IPS-15b (cell line): ENCODE results near the gene SLC6A9.

Experiments
- H3K27me3 ChIP-seq: one replicate; pipeline ENCODE4 v1.6.1; 2013; ENCODE audit warnings: low read length; ENCODE audit not compliant: control insufficient read depth, insufficient read depth
- H3K36me3 ChIP-seq: one replicate; pipeline ENCODE4 v1.6.1; 2013; ENCODE audit warnings: low read length; ENCODE audit not compliant: control insufficient read depth, insufficient read depth
- H3K4me1 ChIP-seq: one replicate; pipeline ENCODE4 v1.6.1; 2013; ENCODE audit warnings: mild to moderate bottlenecking, low read length; ENCODE audit not compliant: control insufficient read depth, insufficient read depth
- H3K4me3 ChIP-seq: one replicate; pipeline ENCODE4 v1.5.1; 2013; ENCODE audit warnings: low read depth, low read length
- H3K9ac ChIP-seq: one replicate; pipeline ENCODE4 v1.6.1; 2013; ENCODE audit warnings: low read depth, mild to moderate bottlenecking, low read length
- H3K9me3 ChIP-seq: one replicate; pipeline ENCODE4 v1.6.1; 2013; ENCODE audit warnings: mild to moderate bottlenecking, low read length; ENCODE audit not compliant: control insufficient read depth, insufficient read depth

SLC6A9 gene

GRCh38 chr1:44047131-44047530 lies 15.9 kb upstream of the SLC6A9 start:
- Histone ChIP-seq H3K27me3 (no peaks in the 10 kb centered on the region), H3K4me1 (no peaks in the 10 kb centered on the region), H3K4me3 (no peak overlapping the region), H3K9ac (no peak overlapping the region), H3K36me3 (no peaks in the 10 kb centered on the region), H3K9me3 (no peaks in the 10 kb centered on the region)

DNA sequence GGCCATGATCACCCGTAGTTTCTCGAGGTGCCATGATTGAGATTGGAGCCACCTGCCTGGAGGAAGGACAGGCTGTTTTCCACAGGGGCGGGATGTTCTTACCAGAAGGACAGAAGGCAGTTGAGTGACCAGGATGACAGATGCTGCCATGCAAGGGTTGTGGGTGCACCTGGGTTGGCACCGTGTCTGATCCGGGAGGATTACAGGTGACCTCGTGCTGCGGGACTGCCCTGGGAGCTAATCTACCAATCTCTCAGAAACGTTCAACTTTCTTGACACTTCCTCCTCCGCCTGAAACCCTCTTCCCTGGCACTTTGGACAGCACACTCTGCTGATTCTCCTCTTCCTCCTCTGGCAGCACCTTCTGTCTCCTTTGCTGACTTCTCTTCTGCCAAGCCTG lies 13.8 kb upstream of the SLC6A9 start:
- no peak overlapping the region for H3K9ac ChIP-seq
- no peaks in the 10 kb centered on the region for H3K4me1 ChIP-seq
- H3K27me3 ChIP-seq, result no peaks in the 10 kb centered on the region
- H3K9me3 ChIP-seq, result no peaks in the 10 kb centered on the region
- no peak overlapping the region for H3K4me3 ChIP-seq
- no peaks in the 10 kb centered on the region for H3K36me3 ChIP-seq

DNA sequence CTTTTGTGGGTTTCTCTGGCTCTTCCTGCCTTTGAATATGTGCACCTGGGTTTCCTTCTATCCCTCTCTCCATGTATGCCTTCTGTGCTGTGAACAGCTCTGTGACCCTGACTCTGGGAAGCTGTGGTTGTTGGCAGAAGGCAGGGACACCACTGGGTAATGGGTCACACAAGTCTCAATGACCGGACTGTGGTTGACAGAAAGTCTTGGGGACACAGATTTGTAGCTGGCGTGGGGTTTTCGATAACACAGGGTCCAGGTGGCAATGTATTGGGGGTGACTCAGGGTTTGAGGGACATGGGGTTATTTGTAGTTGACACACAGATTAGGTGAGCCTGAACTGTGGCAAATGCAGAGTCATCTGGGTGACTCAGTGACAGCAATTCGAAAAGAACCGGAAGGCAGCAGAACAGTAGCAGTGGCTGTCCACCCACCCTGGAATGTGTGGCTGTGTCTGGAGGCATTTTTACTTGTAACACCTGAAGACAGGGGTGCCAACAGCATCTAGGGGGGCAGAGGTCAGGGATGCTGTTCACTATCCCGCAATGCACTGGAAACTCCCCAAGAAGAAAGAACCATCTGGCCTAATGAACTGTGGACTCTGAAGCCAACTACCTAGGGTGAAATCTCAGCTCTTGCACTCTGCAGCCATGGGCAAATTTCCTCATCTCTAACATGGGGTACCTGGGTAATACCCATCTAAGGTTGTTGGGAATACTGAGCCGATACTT lies 13.0 kb upstream of the SLC6A9 start:
- Histone ChIP-seq H3K27me3 (no peaks in the 10 kb centered on the region), H3K9me3 (no peaks in the 10 kb centered on the region), H3K9ac (no peak overlapping the region), H3K4me3 (no peak overlapping the region), H3K36me3 (no peaks in the 10 kb centered on the region), H3K4me1 (no peaks in the 10 kb centered on the region)

DNA sequence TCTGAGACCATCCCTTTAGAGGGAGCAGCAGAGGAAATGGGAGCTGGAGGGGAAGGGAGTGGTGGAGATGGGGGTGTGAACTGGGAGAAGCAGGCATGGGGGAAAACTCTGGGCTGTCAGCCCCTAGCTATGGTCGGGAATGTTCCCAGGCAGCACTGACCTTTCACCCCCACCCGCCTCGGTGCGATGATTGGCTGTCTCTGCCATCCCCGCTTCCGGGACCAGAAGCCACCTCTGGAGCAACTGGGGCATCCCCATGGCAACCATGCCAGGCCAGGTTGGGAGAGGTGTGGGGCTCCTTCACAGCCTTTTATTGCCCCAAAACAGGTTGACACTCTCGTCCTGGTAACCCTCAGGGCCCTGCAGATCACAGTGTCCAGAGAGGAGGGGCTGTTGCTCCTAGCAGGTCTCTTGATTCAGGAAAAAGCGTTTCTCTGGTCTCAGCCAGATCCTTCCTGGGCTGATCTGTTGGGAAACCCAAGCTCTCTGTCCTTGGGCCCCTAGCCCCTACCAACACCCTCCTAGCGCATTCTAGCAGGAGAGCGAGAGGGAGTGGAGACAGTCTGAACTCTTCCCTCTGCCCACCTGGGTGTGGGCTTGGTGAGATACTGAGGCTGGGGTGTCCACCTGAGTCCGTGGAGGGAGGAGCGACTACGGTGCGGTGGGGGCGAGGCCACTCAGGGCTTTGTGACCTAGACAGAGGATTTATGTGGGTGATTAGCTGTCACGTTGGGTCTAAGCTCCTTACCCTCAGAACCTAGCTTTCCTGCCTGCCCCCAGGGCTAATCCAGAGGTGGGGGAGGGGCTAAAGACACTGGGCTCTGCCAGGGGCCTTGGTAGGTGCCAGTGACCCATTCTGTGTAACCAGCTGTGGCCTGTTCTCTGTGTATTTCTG lies 12.2 kb upstream of the SLC6A9 start:
- H3K9me3 ChIP-seq, result no peaks in the 10 kb centered on the region
- no peaks in the 10 kb centered on the region for H3K27me3 ChIP-seq
- H3K9ac ChIP-seq, result no peak overlapping the region
- H3K36me3 ChIP-seq, result no peaks in the 10 kb centered on the region
- no peak overlapping the region for H3K4me3 ChIP-seq
- H3K4me1 ChIP-seq, result no peaks in the 10 kb centered on the region

- Histone ChIP-seq H3K9ac (no peak overlapping the region), H3K4me3 (no peak overlapping the region), H3K36me3 (no peaks in the 10 kb centered on the region), H3K27me3 (no peaks in the 10 kb centered on the region), H3K9me3 (no peaks in the 10 kb centered on the region), H3K4me1 (no peaks in the 10 kb centered on the region)
Measured at GRCh38 chr1:44040846-44041245, 9.6 kb upstream of the SLC6A9 start.

- no peak overlapping the region for H3K9ac ChIP-seq
- H3K9me3 ChIP-seq, result no peaks in the 10 kb centered on the region
- H3K4me1 ChIP-seq, result no peaks in the 10 kb centered on the region
- H3K27me3 ChIP-seq, result no peaks in the 10 kb centered on the region
- H3K4me3 ChIP-seq, result no peak overlapping the region
- H3K36me3 ChIP-seq, result no peaks in the 10 kb centered on the region
Measured at GRCh38 chr1:44040418-44040817, 9.2 kb upstream of the SLC6A9 start.

DNA sequence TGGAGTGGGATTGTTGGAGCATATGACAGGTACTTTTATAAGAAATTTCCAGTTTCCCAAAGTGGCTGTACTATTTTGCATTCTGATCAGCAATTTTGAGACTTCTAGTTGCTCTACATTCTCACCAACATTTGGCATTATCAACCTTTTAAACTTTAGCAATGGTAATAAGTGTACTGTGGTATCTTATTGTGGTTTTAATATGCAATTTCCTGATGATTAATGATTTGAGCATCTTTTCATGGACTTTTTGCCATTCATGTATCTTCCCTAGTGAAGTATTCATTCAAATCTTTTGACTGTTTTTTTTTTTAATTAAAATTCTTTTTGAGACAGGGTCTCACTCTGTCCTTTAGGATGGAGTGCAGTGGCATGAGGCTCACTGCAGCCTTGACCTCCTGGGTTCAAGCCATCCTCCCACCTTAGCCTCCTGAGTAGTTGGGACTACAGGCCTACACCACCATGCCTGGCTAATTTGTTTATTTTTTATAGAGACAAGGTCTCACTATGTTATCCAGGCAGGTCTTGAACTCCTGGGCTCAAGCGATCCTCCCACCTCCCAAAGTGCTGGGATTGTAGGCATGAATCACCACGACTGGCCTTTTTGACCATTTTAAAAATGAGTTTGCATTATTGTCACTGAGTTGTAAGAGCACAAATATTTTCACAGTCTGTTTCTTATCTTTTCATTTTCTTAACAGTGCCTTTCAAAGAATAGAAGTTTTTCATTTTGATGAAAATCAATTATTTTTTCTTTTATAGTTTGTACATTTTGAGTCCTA lies 7.8 kb upstream of the SLC6A9 start:
- Histone ChIP-seq H3K4me3 (no peak overlapping the region), H3K9ac (no peak overlapping the region), H3K36me3 (no peaks in the 10 kb centered on the region), H3K27me3 (no peaks in the 10 kb centered on the region), H3K4me1 (no peaks in the 10 kb centered on the region), H3K9me3 (no peaks in the 10 kb centered on the region)

GRCh38 chr1:44037154-44037553 lies 5.9 kb upstream of the SLC6A9 start:
- no peaks in the 10 kb centered on the region for H3K9me3 ChIP-seq
- H3K4me1 ChIP-seq, result peaks cover 3% of the 10 kb centered on the region
- no peaks in the 10 kb centered on the region for H3K27me3 ChIP-seq
- no peak overlapping the region for H3K9ac ChIP-seq
- H3K4me3 ChIP-seq, result no peak overlapping the region
- no peaks in the 10 kb centered on the region for H3K36me3 ChIP-seq

DNA sequence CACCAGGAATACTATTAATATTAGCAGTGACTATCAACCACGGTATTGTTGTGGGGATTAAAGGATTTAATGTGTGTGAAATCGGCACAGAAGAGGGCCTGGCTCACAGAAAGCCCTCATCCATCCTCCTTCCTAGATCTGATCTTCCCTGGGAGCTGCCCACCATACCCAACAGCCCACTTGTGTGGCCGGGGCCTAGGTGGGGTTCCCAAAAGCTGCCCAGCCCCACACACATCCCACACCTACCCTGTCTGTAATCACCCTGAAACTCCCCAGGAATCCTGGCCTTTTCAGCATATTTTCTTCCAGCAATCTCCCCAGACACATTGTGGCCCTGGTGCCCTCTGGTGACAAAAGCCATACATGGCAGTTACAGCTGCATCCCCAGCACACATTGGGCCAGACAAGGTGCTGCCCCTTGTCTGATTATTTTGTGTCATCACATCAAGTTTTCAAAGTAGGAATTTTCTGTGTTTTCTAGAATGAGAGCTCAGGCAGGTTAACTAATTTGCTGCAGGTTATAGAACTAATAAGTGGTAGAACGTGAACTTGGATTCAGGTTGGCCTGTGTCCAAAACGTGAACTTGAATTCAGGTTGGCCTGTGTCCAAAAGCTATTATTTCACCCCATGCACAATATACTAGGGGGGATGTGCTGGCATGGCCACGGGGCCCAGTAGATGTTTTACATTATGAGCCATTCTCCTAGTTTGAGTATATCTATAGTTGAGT lies 5.3 kb upstream of the SLC6A9 start:
- H3K9me3 ChIP-seq, result no peaks in the 10 kb centered on the region
- no peak overlapping the region for H3K4me3 ChIP-seq
- H3K9ac ChIP-seq, result no peak overlapping the region
- no peaks in the 10 kb centered on the region for H3K36me3 ChIP-seq
- no peaks in the 10 kb centered on the region for H3K27me3 ChIP-seq
- peaks cover 7% of the 10 kb centered on the region for H3K4me1 ChIP-seq

GRCh38 chr1:44035726-44036408 lies 4.6 kb upstream of the SLC6A9 start:
- no peak overlapping the region for H3K9ac ChIP-seq
- peaks cover 7% of the 10 kb centered on the region for H3K4me1 ChIP-seq
- no peaks in the 10 kb centered on the region for H3K27me3 ChIP-seq
- H3K9me3 ChIP-seq, result no peaks in the 10 kb centered on the region
- H3K4me3 ChIP-seq, result no peak overlapping the region
- no peaks in the 10 kb centered on the region for H3K36me3 ChIP-seq
